ENCODE results near the gene HIPK1.
"Not testable (repeated sequence)": the region's sequence is repeated elsewhere in the genome, so short reads cannot be mapped to it uniquely, and the experiment has no call there.

The HIPK1 gene

DNA sequence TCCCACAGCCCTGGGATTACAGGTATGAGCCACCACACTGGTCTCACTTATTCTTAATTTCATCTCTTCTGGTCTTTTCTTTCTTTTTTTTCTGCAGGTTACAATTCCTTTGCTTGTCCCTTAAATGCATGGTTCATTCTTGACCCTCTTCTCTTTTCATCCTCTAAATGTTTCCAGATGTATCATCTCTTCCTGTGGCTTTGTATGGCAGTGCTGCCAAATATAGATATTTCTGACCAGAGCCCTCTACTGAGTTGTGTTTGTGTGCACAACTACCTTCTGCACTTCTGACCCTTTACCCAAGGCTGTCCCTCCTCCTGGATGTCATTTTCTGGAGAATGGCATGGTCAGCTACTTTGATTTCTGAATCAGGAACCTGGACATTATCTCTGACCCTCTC, 82.7 kb downstream of the HIPK1 start:
- DNase-seq (ENCODE audit: low spot score), result no peak

GRCh38 chr1:114015075-114015474, 86.0 kb downstream of the HIPK1 start:
- DNase-seq (ENCODE audit: low spot score), result no peak

- not testable (repeated sequence) for DNase-seq (ENCODE audit: low spot score)
These were observed 90.6 kb downstream of the HIPK1 start for GRCh38 chr1:114019724-114020123.

DNA sequence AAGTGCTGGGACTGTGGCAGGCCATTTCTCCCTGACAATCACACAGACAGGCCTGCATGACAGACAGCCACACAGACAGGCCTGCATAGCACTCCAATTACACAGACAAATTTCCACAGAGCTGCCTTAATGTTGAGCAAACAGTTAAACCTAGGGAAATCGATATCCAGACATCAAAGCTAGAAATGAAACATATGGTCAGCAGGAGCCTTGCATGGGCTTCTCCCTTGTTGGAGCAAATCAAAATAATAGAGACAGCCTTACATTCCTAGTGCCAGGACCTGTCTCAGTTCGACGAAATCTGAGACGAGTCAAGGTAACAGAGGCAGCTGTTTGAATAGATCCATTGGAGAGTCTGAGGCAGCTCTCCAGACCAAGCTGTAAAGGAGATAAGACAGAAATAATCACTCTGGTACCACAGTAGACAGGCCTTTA, 92.6 kb downstream of the HIPK1 start:
- no peak for DNase-seq (ENCODE audit: low spot score)

GRCh38 chr1:114022877-114023276, 93.8 kb downstream of the HIPK1 start:
- no peak for DNase-seq (ENCODE audit: low spot score)

- DNase-seq (ENCODE audit: low spot score), result no peak
These were observed 94.3 kb downstream of the HIPK1 start for GRCh38 chr1:114023377-114023776.

GRCh38 chr1:114024049-114024448, 94.9 kb downstream of the HIPK1 start:
- DNase-seq (ENCODE audit: low spot score), result no peak

- DNase-seq (ENCODE audit: low spot score), result no peak
These were observed 96.7 kb downstream of the HIPK1 start for GRCh38 chr1:114025609-114026401.

DNA sequence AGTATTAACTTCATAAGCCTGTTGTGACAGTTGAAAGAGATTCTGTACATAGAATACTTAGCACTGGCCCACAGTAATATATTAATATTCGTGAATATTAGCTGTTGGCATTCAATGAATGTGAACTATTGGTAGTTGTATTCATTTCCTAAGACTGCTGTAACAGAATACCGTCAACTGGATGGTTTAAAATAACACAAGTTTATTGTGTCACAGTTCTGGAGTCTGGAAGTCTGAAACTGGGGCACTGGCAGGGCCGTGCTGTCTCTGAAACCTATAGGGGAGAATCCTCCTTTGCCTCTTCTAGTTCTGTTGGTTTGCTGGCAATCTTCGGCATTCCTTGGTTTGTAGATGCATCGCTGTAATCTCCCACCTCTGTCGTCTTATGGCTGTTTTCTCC, 97.7 kb downstream of the HIPK1 start:
- no peak for DNase-seq (ENCODE audit: low spot score)

Data from activated CD4-positive, alpha-beta T cell treated with anti-CD3 and anti-CD28 coated beads, Interleukin-2, Interleukin-4, amounts not matched to agents 100 ng/mL and 50 ng/mL, durations not matched to agents 16 hours and 8 hours (primary cell).